SH-SY5Y (cell line): ENCODE results near the gene PNPLA6.

Experiments used
- GATA2 ChIP-seq: IDR thresholded peaks from 2 replicates; pipeline ENCODE4 v1.6.1; 2011; ENCODE audit warnings: mild to moderate bottlenecking, low read depth, low read length
- GATA3 ChIP-seq: IDR thresholded peaks from 2 replicates; pipeline ENCODE4 v1.6.1; 2011; ENCODE audit warnings: low read depth, mild to moderate bottlenecking, low read length, moderate library complexity

- TF ChIP-seq GATA2 (no peak), GATA3 (no peak)
Measured at GRCh38 chr19:7565332-7565731, 29.8 kb downstream of the PNPLA6 start.
